ENCODE data around the gene NT5C3A.
A peak's percentile ranks its signal among the peaks of the same experiment; 100 is the strongest.
"Not testable (repeated sequence)": the region's sequence is repeated elsewhere in the genome, so short reads cannot be mapped to it uniquely, and the experiment has no call there.

Gene NT5C3A

GRCh38 chr7:33039903-33040292 is 22.7 kb downstream of the NT5C3A start:
- DNase-seq = no peak

- no peak for DNase-seq
Measured at GRCh38 chr7:33039257-33039902, 23.2 kb downstream of the NT5C3A start.

GRCh38 chr7:33038639-33039038 is 23.9 kb downstream of the NT5C3A start:
- DNase-seq = no peak

- DNase-seq = no peak
Measured at GRCh38 chr7:33035776-33036175, 26.8 kb downstream of the NT5C3A start.

GRCh38 chr7:33024189-33024757 is 38.3 kb downstream of the NT5C3A start:
- no peak for DNase-seq

GRCh38 chr7:33012364-33012763 is 50.2 kb downstream of the NT5C3A start:
- DNase-seq = no peak

- no peak for DNase-seq
Measured at GRCh38 chr7:33009734-33010133, 52.8 kb downstream of the NT5C3A start.

- DNase-seq = not testable (repeated sequence)
Measured at GRCh38 chr7:33005690-33006089, 56.9 kb downstream of the NT5C3A start.

GRCh38 chr7:33005193-33005592 is 57.4 kb downstream of the NT5C3A start:
- not testable (repeated sequence) for DNase-seq

- not testable (repeated sequence) for DNase-seq
Measured at GRCh38 chr7:33004104-33004616, 58.4 kb downstream of the NT5C3A start.

GRCh38 chr7:33003111-33003510 is 59.5 kb downstream of the NT5C3A start:
- DNase-seq = not testable (repeated sequence)

- DNase-seq = not testable (repeated sequence)
Measured at GRCh38 chr7:32999380-32999779, 63.2 kb downstream of the NT5C3A start.

- peak; percentile 91 for DNase-seq
Measured at GRCh38 chr7:32998361-32999171, 64.0 kb downstream of the NT5C3A start.

GRCh38 chr7:32997956-32998355 is 64.6 kb downstream of the NT5C3A start:
- DNase-seq = peak; percentile 27

GRCh38 chr7:32992750-32993149 is 69.8 kb downstream of the NT5C3A start:
- DNase-seq = not testable (repeated sequence)

- not testable (repeated sequence) for DNase-seq
Measured at GRCh38 chr7:32991975-32992700, 70.4 kb downstream of the NT5C3A start.

GRCh38 chr7:32991068-32991585 is 71.4 kb downstream of the NT5C3A start:
- DNase-seq = peak; percentile 88

GRCh38 chr7:32988148-32988547 is 74.4 kb downstream of the NT5C3A start:
- not testable (repeated sequence) for DNase-seq

- peak; percentile 72 for DNase-seq
Measured at GRCh38 chr7:32979902-32980301, 82.7 kb downstream of the NT5C3A start.

- peak; percentile 98 for DNase-seq
Measured at GRCh38 chr7:32979246-32979645, 83.3 kb downstream of the NT5C3A start.

- DNase-seq = not testable (repeated sequence)
Measured at GRCh38 chr7:32977159-32977558, 85.4 kb downstream of the NT5C3A start.

GRCh38 chr7:32971967-32972366 is 90.6 kb downstream of the NT5C3A start:
- not testable (repeated sequence) for DNase-seq

- not testable (repeated sequence) for DNase-seq
Measured at GRCh38 chr7:32967268-32967582, 95.4 kb downstream of the NT5C3A start.

Data from fibroblast of upper back skin (primary cell).